Testis (tissue), 2 donors: ENCODE data around the gene PKP2.

ENCODE experiments used
- CTCF ChIP-seq, 3 experiments: fragments of 450-650 bp in 2 of 3; fragments of 200-600 bp in 1 of 3; sonication (generic) in 1 of 3; IDR thresholded peaks; one replicate each; pipeline ENCODE4 v1.5.1; 2016 to 2019; ENCODE audit warnings: antibody characterized with exemption in 3 of 3, mild to moderate bottlenecking in 2 of 3, moderate library complexity in 1 of 3
- POLR2A ChIP-seq: fragments of 450-650 bp; IDR thresholded peaks from one replicate; pipeline ENCODE4 v1.6.1; 2017; ENCODE audit warnings: antibody characterized with exemption, mild to moderate bottlenecking, moderate library complexity

- TF ChIP-seq CTCF (IDR thresholded peaks at IDR 0.05) (no peak), POLR2A (no peak)
Measured at GRCh38 chr12:32753605-32754004, 143.0 kb downstream of the PKP2 start.
